OCI-LY7 (cell line): ENCODE measurements around the gene ALG9.

ENCODE experiments used
- EZH2phosphoT487 ChIP-seq: fragments of 200-600 bp; sonication (generic); IDR thresholded peaks from 2 replicates; pipeline ENCODE4 v1.6.1; 2018; ENCODE audit warnings: low read depth, borderline replicate concordance, mild to moderate bottlenecking, mixed run types, antibody characterized with exemption, low read length, moderate library complexity, mixed read lengths
- TF ChIP-seq, protein P1 (sequence below): fragments of 200-600 bp; sonication (generic); conservative IDR thresholded peaks from 2 replicates; pipeline ENCODE4 v1.5.1; 2014; ENCODE audit warnings: mild to moderate bottlenecking, antibody characterized with exemption, low read length, moderate library complexity, mixed read lengths

DNA sequence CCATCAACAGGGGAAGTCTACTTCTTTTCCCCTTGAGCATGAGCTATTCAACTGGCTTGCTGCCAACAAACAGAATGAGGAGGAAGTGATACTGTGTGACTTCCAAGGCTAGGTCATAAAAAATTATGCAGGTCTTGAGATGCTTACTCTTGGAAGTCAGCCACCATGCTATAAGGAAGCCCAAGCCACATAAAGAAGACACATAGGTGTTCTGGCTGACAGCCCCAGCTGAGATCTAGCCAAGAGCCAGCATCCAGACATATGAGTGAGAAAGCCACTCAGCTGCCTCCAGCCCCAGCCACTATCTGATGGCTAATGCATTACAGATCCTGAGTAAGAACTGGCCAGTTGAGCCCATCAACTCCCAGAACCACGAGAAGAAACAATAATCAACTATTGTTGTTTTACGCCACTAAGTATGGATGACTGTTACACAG, 74.2 kb downstream of the ALG9 start:
- TF ChIP-seq, protein P1, sequence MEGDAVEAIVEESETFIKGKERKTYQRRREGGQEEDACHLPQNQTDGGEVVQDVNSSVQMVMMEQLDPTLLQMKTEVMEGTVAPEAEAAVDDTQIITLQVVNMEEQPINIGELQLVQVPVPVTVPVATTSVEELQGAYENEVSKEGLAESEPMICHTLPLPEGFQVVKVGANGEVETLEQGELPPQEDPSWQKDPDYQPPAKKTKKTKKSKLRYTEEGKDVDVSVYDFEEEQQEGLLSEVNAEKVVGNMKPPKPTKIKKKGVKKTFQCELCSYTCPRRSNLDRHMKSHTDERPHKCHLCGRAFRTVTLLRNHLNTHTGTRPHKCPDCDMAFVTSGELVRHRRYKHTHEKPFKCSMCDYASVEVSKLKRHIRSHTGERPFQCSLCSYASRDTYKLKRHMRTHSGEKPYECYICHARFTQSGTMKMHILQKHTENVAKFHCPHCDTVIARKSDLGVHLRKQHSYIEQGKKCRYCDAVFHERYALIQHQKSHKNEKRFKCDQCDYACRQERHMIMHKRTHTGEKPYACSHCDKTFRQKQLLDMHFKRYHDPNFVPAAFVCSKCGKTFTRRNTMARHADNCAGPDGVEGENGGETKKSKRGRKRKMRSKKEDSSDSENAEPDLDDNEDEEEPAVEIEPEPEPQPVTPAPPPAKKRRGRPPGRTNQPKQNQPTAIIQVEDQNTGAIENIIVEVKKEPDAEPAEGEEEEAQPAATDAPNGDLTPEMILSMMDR: no peak
- no peak for TF ChIP-seq EZH2phosphoT487
